Measurements from ENCODE around the gene IFITM1. TPM values are rescaled to one million over a fixed set of nuclear protein-coding genes. Genes with fewer than 3 reads are reported as not detected.

Gene IFITM1
- polyA plus RNA-seq, 3 donors: 26.0 to 49.5 (median 36.3) TPM

DNA sequence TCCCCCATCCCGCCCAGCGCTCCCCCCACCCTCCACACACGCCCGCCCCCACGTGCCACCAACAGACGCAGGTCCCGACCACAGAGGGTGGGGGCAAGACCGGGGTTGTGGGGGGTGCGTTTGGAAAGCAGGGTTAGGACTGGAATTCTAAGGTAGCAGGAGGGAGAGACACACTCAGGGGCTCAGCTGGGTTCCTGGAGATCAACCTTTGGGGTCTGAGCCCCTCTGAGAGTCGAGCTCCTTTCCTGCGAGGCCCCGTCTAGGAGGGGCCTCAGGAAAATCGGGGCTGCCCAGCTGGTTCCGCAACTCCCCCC is 24.5 kb upstream of the IFITM1 start:
- Histone ChIP-seq H3K9ac (ENCODE audit: insufficient read depth, low read length, poor library complexity, severe bottlenecking) (peak overlapping the region; percentile 9), H3K79me2 (ENCODE audit: insufficient read depth, low read length) (no peaks in the 10 kb centered on the region), H3K4me3 (replicated peaks in 1 of 3; ENCODE audit: low read depth in 2 of 3, low read length in 3 of 3) (peak overlapping the region; percentile 21 to 67 (median 21)), H3K4me1 (ENCODE audit: control insufficient read depth in 1 of 2, insufficient read depth in 2 of 2, low read length in 2 of 2) (peaks cover 14 to 20% of the 10 kb centered on the region in 2 donors), H3K36me3 (replicated peaks in 1 of 2; ENCODE audit: control insufficient read depth in 1 of 2, insufficient read depth in 2 of 2, low read length in 2 of 2) (no peaks in the 10 kb centered on the region), H3K9me3 (replicated peaks in 1 of 2; ENCODE audit: control insufficient read depth in 1 of 2, insufficient read depth in 1 of 2, low read length in 2 of 2) (no peaks in the 10 kb centered on the region), H2AFZ (ENCODE audit: insufficient read depth, low read depth, low read length, poor library complexity, severe bottlenecking) (peak overlapping the region; percentile 57), H3K27me3 (ENCODE audit: control insufficient read depth in 2 of 2, insufficient read depth in 2 of 2, low read length in 2 of 2) (peaks cover 0 to 25% of the 10 kb centered on the region in 2 donors), H3K27ac (ENCODE audit: low read depth in 1 of 2, low read length in 2 of 2) (no peak overlapping the region), H4K20me1 (ENCODE audit: insufficient read depth, low read length) (no peaks in the 10 kb centered on the region), H3K4me2 (replicated peaks; ENCODE audit: extremely low read depth, low read length, poor library complexity, severe bottlenecking) (peak overlapping the region; percentile 92)
- peaks cover 17% of the 10 kb centered on the region for H3K4me1 Mint-ChIP-seq
- H3K4me3 Mint-ChIP-seq: peak overlapping the region; percentile 73 to 84
- intact Hi-C loops (cut with micrococcal nuclease): loop anchor here in 1 of 2 donors (5.0 kb wide), 1 partner anchor 37 kb away; no protein-coding TSS in a partner anchor
- H3K36me3 Mint-ChIP-seq: peaks cover 8 to 11% of the 10 kb centered on the region in 2 donors
- TF ChIP-seq, protein P1, sequence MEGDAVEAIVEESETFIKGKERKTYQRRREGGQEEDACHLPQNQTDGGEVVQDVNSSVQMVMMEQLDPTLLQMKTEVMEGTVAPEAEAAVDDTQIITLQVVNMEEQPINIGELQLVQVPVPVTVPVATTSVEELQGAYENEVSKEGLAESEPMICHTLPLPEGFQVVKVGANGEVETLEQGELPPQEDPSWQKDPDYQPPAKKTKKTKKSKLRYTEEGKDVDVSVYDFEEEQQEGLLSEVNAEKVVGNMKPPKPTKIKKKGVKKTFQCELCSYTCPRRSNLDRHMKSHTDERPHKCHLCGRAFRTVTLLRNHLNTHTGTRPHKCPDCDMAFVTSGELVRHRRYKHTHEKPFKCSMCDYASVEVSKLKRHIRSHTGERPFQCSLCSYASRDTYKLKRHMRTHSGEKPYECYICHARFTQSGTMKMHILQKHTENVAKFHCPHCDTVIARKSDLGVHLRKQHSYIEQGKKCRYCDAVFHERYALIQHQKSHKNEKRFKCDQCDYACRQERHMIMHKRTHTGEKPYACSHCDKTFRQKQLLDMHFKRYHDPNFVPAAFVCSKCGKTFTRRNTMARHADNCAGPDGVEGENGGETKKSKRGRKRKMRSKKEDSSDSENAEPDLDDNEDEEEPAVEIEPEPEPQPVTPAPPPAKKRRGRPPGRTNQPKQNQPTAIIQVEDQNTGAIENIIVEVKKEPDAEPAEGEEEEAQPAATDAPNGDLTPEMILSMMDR (IDR thresholded peaks at IDR 0.05): no peak
- H3K27ac Mint-ChIP-seq: peak overlapping the region in 2 of 7 donors; percentile 26 to 84
- no peak for DNase-seq
- peaks cover 0 to 9% (median 5%) of the 10 kb centered on the region in 7 donors for H3K9me3 Mint-ChIP-seq
- 39% methylated on average over 7 of the region's 14 CpGs for WGBS (ENCODE audit: insufficient coverage)
- peaks cover 27 to 52% (median 33%) of the 10 kb centered on the region in 3 donors for H3K27me3 Mint-ChIP-seq (ENCODE audit: low read depth in 3 of 3)

DNA sequence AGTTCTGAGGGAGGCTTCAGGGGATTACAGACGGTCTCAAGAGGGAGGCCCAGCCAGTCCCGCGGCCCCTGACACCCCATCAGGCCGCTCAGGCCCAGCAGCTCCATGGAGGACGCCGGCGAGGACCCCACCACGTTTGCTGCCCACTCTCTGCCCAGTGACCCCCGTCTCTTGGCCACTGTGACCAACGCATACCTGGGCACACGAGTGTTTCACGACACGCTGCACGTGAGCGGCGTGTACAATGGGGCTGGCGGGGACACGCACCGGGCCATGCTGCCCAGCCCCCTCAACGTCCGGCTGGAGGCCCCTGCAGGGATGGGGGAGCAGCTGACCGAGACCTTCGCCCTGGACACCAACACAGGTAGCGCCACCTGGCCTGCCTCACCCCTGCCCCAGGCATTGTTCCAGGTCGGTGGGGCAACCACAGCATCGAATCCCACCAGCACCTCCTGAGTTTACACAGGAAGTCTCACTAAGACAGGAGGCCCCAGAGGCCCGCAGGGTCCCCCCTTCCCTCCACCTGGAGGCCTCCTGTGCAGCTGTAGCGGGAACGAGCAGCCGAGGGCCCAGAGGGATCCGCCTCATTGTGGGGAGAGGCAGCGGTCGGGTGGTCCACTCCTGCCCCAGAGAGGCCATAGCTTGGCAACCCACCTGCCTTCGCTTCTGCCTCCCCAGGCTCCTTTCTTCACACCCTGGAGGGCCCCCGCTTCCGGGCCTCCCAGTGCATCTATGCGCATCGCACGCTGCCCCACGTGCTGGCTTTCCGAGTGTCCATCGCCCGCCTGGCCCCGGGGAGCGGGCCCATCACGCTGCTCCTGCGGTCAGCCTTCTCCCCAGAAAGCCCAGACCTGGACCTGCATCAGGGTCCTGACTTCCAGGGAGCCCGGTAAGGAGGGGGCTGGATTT is 23.9 kb upstream of the IFITM1 start:
- H3K27me3 Mint-ChIP-seq (ENCODE audit: low read depth in 3 of 3): peaks cover 27 to 49% (median 33%) of the 10 kb centered on the region in 3 donors
- peaks cover 0 to 25% of the 10 kb centered on the region in 2 donors for H3K27me3 ChIP-seq (ENCODE audit: control insufficient read depth in 2 of 2, insufficient read depth in 2 of 2, low read length in 2 of 2)
- peaks cover 14 to 20% of the 10 kb centered on the region in 2 donors for H3K4me1 ChIP-seq (ENCODE audit: control insufficient read depth in 1 of 2, insufficient read depth in 2 of 2, low read length in 2 of 2)
- peak overlapping the region; percentile 21 for H2AFZ ChIP-seq (ENCODE audit: insufficient read depth, low read depth, low read length, poor library complexity, severe bottlenecking)
- H3K79me2 ChIP-seq (ENCODE audit: insufficient read depth, low read length): no peaks in the 10 kb centered on the region
- H4K20me1 ChIP-seq (ENCODE audit: insufficient read depth, low read length): no peaks in the 10 kb centered on the region
- TF ChIP-seq, protein P1 (IDR thresholded peaks at IDR 0.05): no peak
- peaks cover 10 to 11% of the 10 kb centered on the region in 2 donors for H3K36me3 Mint-ChIP-seq
- H3K36me3 ChIP-seq (replicated peaks in 1 of 2; ENCODE audit: control insufficient read depth in 1 of 2, insufficient read depth in 2 of 2, low read length in 2 of 2): no peaks in the 10 kb centered on the region
- peak overlapping the region; percentile 73 to 84 for H3K4me3 Mint-ChIP-seq
- 93% methylated on average over 48 of the region's 48 CpGs for WGBS (ENCODE audit: insufficient coverage)
- intact Hi-C loops (cut with micrococcal nuclease): loop anchor here in 1 of 2 donors (5.0 kb wide), 1 partner anchor 38 kb away; no protein-coding TSS in a partner anchor
- H3K9me3 ChIP-seq (replicated peaks in 1 of 2; ENCODE audit: control insufficient read depth in 1 of 2, insufficient read depth in 1 of 2, low read length in 2 of 2): no peaks in the 10 kb centered on the region
- H3K4me2 ChIP-seq (replicated peaks; ENCODE audit: extremely low read depth, low read length, poor library complexity, severe bottlenecking): peak overlapping the region; percentile 92
- H3K9me3 Mint-ChIP-seq: peaks cover 0 to 9% (median 5%) of the 10 kb centered on the region in 7 donors
- peak overlapping the region; percentile 9 for H3K9ac ChIP-seq (ENCODE audit: insufficient read depth, low read length, poor library complexity, severe bottlenecking)
- H3K27ac Mint-ChIP-seq: peak overlapping the region in 2 of 7 donors; percentile 26 to 35
- no peak for DNase-seq
- no peak overlapping the region for H3K27ac ChIP-seq (ENCODE audit: low read depth in 1 of 2, low read length in 2 of 2)
- peaks cover 17% of the 10 kb centered on the region for H3K4me1 Mint-ChIP-seq
- peak overlapping the region; percentile 21 to 67 (median 21) for H3K4me3 ChIP-seq (replicated peaks in 1 of 3; ENCODE audit: low read depth in 2 of 3, low read length in 3 of 3)
